Measurements from ENCODE around the gene TM4SF4. TPM values are rescaled to one million over a fixed set of nuclear protein-coding genes. Genes with fewer than 3 reads are reported as not detected.

Gene TM4SF4
- total and polyA plus RNA-seq, 4 donors = 0.20 to 83.4 TPM; not detected in 2

GRCh38 chr3:149481491-149481890 is 7.0 kb downstream of the TM4SF4 start:
- Histone ChIP-seq H3K4me3 (ENCODE audit: low read length in 2 of 2) (no peak overlapping the region), H3K27me3 (ENCODE audit: control insufficient read depth in 1 of 2, insufficient read depth in 2 of 2, low read length in 1 of 2) (no peaks in the 10 kb centered on the region), H3K4me1 (ENCODE audit: control insufficient read depth in 1 of 2, insufficient read depth in 2 of 2, low read length in 2 of 2) (no peaks in the 10 kb centered on the region), H3K9me3 (ENCODE audit: control insufficient read depth, low read length) (no peaks in the 10 kb centered on the region), H3K27ac (ENCODE audit: low read depth in 1 of 2, low read length in 2 of 2) (no peak overlapping the region), H3K36me3 (ENCODE audit: control insufficient read depth in 1 of 2, insufficient read depth in 2 of 2, low read length in 1 of 2) (no peaks in the 10 kb centered on the region)
- DNase-seq (no peak), ATAC-seq (ENCODE audit: low FRiP score) (no peak)
- intact Hi-C loops (cut with DNase I) = loop anchor here (2.0 to 10.0 kb wide), 5 partner anchors 89 to 507 kb away; no protein-coding TSS in a partner anchor
- 70 to 79% methylated on average over 2 of the region's 2 CpGs for WGBS, 2 donors

GRCh38 chr3:149486726-149487125 is 12.2 kb downstream of the TM4SF4 start:
- intact Hi-C loops (cut with DNase I) = loop anchor here in 1 of 2 donors (10.0 kb wide), 1 partner anchor 512 kb away; no protein-coding TSS in a partner anchor
- Histone ChIP-seq H3K4me3 (ENCODE audit: low read length in 2 of 2) (no peak overlapping the region), H3K27me3 (ENCODE audit: control insufficient read depth in 1 of 2, insufficient read depth in 2 of 2, low read length in 1 of 2) (no peaks in the 10 kb centered on the region), H3K27ac (ENCODE audit: low read depth in 1 of 2, low read length in 2 of 2) (no peak overlapping the region), H3K4me1 (ENCODE audit: control insufficient read depth in 1 of 2, insufficient read depth in 2 of 2, low read length in 2 of 2) (no peaks in the 10 kb centered on the region), H3K36me3 (ENCODE audit: control insufficient read depth in 1 of 2, insufficient read depth in 2 of 2, low read length in 1 of 2) (no peaks in the 10 kb centered on the region), H3K9me3 (ENCODE audit: control insufficient read depth, low read length) (no peaks in the 10 kb centered on the region)
- 85 to 93% methylated on average over 5 of the region's 5 CpGs for WGBS, 2 donors
- DNase-seq (no peak), ATAC-seq (ENCODE audit: low FRiP score) (no peak)

- Histone ChIP-seq H3K36me3 (ENCODE audit: control insufficient read depth in 1 of 2, insufficient read depth in 2 of 2, low read length in 1 of 2) (no peaks in the 10 kb centered on the region), H3K4me1 (ENCODE audit: control insufficient read depth in 1 of 2, insufficient read depth in 2 of 2, low read length in 2 of 2) (no peaks in the 10 kb centered on the region), H3K9me3 (ENCODE audit: control insufficient read depth, low read length) (no peaks in the 10 kb centered on the region), H3K27ac (ENCODE audit: low read depth in 1 of 2, low read length in 2 of 2) (no peak overlapping the region), H3K27me3 (ENCODE audit: control insufficient read depth in 1 of 2, insufficient read depth in 2 of 2, low read length in 1 of 2) (no peaks in the 10 kb centered on the region), H3K4me3 (ENCODE audit: low read length in 2 of 2) (no peak overlapping the region)
- DNase-seq (peak in 1 of 2 donors; percentile 42), ATAC-seq (ENCODE audit: low FRiP score) (no peak)
- 85 to 88% methylated on average over 6 of the region's 6 CpGs for WGBS, 2 donors
- intact Hi-C loops (cut with DNase I) = loop anchor here in 1 of 2 donors (10.0 kb wide), 1 partner anchor 513 kb away; no protein-coding TSS in a partner anchor
Observed at GRCh38 chr3:149487598-149488197, 13.2 kb downstream of the TM4SF4 start.

- Histone ChIP-seq H3K4me3 (ENCODE audit: low read length in 2 of 2) (no peak overlapping the region), H3K27ac (ENCODE audit: low read depth in 1 of 2, low read length in 2 of 2) (peak overlapping the region in 1 of 2 donors; percentile 12), H3K36me3 (ENCODE audit: control insufficient read depth in 1 of 2, insufficient read depth in 2 of 2, low read length in 1 of 2) (no peaks in the 10 kb centered on the region), H3K27me3 (ENCODE audit: control insufficient read depth in 1 of 2, insufficient read depth in 2 of 2, low read length in 1 of 2) (no peaks in the 10 kb centered on the region), H3K9me3 (ENCODE audit: control insufficient read depth, low read length) (no peaks in the 10 kb centered on the region), H3K4me1 (ENCODE audit: control insufficient read depth in 1 of 2, insufficient read depth in 2 of 2, low read length in 2 of 2) (no peaks in the 10 kb centered on the region)
- WGBS, 2 donors = 26 to 29% methylated on average over 6 of the region's 6 CpGs
- ATAC-seq (ENCODE audit: low FRiP score) = no peak
- intact Hi-C loops (cut with DNase I) = loop anchor here in 1 of 2 donors (10.0 kb wide), 1 partner anchor 514 kb away; no protein-coding TSS in a partner anchor
- DNase-seq = peak in 1 of 2 donors; percentile 43
Observed at GRCh38 chr3:149489060-149489690, 14.7 kb downstream of the TM4SF4 start.

- no peaks in the 10 kb centered on the region for H3K9me3 ChIP-seq (ENCODE audit: control insufficient read depth, low read length)
- no peaks in the 10 kb centered on the region for H3K36me3 ChIP-seq (ENCODE audit: control insufficient read depth in 1 of 2, insufficient read depth in 2 of 2, low read length in 1 of 2)
- DNase-seq (no peak), ATAC-seq (ENCODE audit: low FRiP score) (no peak)
- peak overlapping the region in 1 of 2 donors; percentile 18 for H3K27ac ChIP-seq (ENCODE audit: low read depth in 1 of 2, low read length in 2 of 2)
- intact Hi-C loops (cut with DNase I) = loop anchor here in 1 of 2 donors (5.0 kb wide), 1 partner anchor 282 kb away; no protein-coding TSS in a partner anchor
- no peaks in the 10 kb centered on the region for H3K4me1 ChIP-seq (ENCODE audit: control insufficient read depth in 1 of 2, insufficient read depth in 2 of 2, low read length in 2 of 2)
- no peak overlapping the region for H3K4me3 ChIP-seq (ENCODE audit: low read length in 2 of 2)
- H3K27me3 ChIP-seq (ENCODE audit: control insufficient read depth in 1 of 2, insufficient read depth in 2 of 2, low read length in 1 of 2) = no peaks in the 10 kb centered on the region
Observed at GRCh38 chr3:149490260-149490971, 15.9 kb downstream of the TM4SF4 start.

- Histone ChIP-seq H3K9me3 (ENCODE audit: control insufficient read depth, low read length) (no peaks in the 10 kb centered on the region), H3K36me3 (ENCODE audit: control insufficient read depth in 1 of 2, insufficient read depth in 2 of 2, low read length in 1 of 2) (no peaks in the 10 kb centered on the region), H3K27ac (ENCODE audit: low read depth in 1 of 2, low read length in 2 of 2) (no peak overlapping the region), H3K4me3 (ENCODE audit: low read length in 2 of 2) (no peak overlapping the region), H3K4me1 (ENCODE audit: control insufficient read depth in 1 of 2, insufficient read depth in 2 of 2, low read length in 2 of 2) (no peaks in the 10 kb centered on the region), H3K27me3 (ENCODE audit: control insufficient read depth in 1 of 2, insufficient read depth in 2 of 2, low read length in 1 of 2) (no peaks in the 10 kb centered on the region)
- WGBS, 2 donors = 80 to 84% methylated on average over 8 of the region's 8 CpGs
- intact Hi-C loops (cut with DNase I) = loop anchor here in 1 of 2 donors (5.0 kb wide), 1 partner anchor 279 kb away; no protein-coding TSS in a partner anchor
- ATAC-seq (ENCODE audit: low FRiP score) = no peak
- no peak for DNase-seq
Observed at GRCh38 chr3:149493315-149494021, 19.0 kb downstream of the TM4SF4 start.

GRCh38 chr3:149494022-149494758 is 19.7 kb downstream of the TM4SF4 start:
- Histone ChIP-seq H3K9me3 (ENCODE audit: control insufficient read depth, low read length) (no peaks in the 10 kb centered on the region), H3K27me3 (ENCODE audit: control insufficient read depth in 1 of 2, insufficient read depth in 2 of 2, low read length in 1 of 2) (no peaks in the 10 kb centered on the region), H3K27ac (ENCODE audit: low read depth in 1 of 2, low read length in 2 of 2) (no peak overlapping the region), H3K4me1 (ENCODE audit: control insufficient read depth in 1 of 2, insufficient read depth in 2 of 2, low read length in 2 of 2) (no peaks in the 10 kb centered on the region), H3K4me3 (ENCODE audit: low read length in 2 of 2) (no peak overlapping the region), H3K36me3 (ENCODE audit: control insufficient read depth in 1 of 2, insufficient read depth in 2 of 2, low read length in 1 of 2) (no peaks in the 10 kb centered on the region)
- ATAC-seq (ENCODE audit: low FRiP score) = peak; percentile 77
- intact Hi-C loops (cut with DNase I) = loop anchor here in 1 of 2 donors (5.0 kb wide), 1 partner anchor 278 kb away; no protein-coding TSS in a partner anchor
- 28 to 29% methylated on average over 10 to 11 of the region's 11 CpGs for WGBS, 2 donors
- peak; percentile 74 to 83 for DNase-seq
